NCI-H774 (cell line): ENCODE measurements around the gene ADGRG2.
"Not testable (repeated sequence)": the region's sequence is repeated elsewhere in the genome, so short reads cannot be mapped to it uniquely, and the experiment has no call there.

Experiments used
- DNase-seq: peaks from one replicate; lab custom pipeline; 2025; lab: John Stamatoyannopoulos, UW

ADGRG2 gene

GRCh38 chrX:19086102-19086772 is 36.0 kb downstream of the ADGRG2 start:
- DNase-seq = no peak

GRCh38 chrX:19085666-19086065 is 36.6 kb downstream of the ADGRG2 start:
- DNase-seq = no peak

- no peak for DNase-seq
These were observed 46.5 kb downstream of the ADGRG2 start for GRCh38 chrX:19075754-19076153.

GRCh38 chrX:19072372-19072771 is 49.9 kb downstream of the ADGRG2 start:
- DNase-seq = no peak

- no peak for DNase-seq
These were observed 51.7 kb downstream of the ADGRG2 start for GRCh38 chrX:19070555-19070994.

- not testable (repeated sequence) for DNase-seq
These were observed 55.3 kb downstream of the ADGRG2 start for GRCh38 chrX:19066987-19067386.

- DNase-seq = no peak
These were observed 56.7 kb downstream of the ADGRG2 start for GRCh38 chrX:19065535-19065934.

- DNase-seq = no peak
These were observed 58.1 kb downstream of the ADGRG2 start for GRCh38 chrX:19064175-19064574.

- no peak for DNase-seq
These were observed 59.2 kb downstream of the ADGRG2 start for GRCh38 chrX:19063030-19063429.

- DNase-seq = no peak
These were observed 63.2 kb downstream of the ADGRG2 start for GRCh38 chrX:19059067-19059466.

GRCh38 chrX:19057856-19058255 is 64.4 kb downstream of the ADGRG2 start:
- no peak for DNase-seq

- no peak for DNase-seq
These were observed 73.2 kb downstream of the ADGRG2 start for GRCh38 chrX:19049110-19049509.

GRCh38 chrX:19046343-19047215 is 75.7 kb downstream of the ADGRG2 start:
- DNase-seq = no peak

- no peak for DNase-seq
These were observed 81.9 kb downstream of the ADGRG2 start for GRCh38 chrX:19040373-19040772.

- DNase-seq = no peak
These were observed 88.2 kb downstream of the ADGRG2 start for GRCh38 chrX:19034025-19034424.

GRCh38 chrX:19030805-19031204 is 91.5 kb downstream of the ADGRG2 start:
- no peak for DNase-seq

GRCh38 chrX:19028560-19028959 is 93.7 kb downstream of the ADGRG2 start:
- no peak for DNase-seq

- no peak for DNase-seq
These were observed 97.9 kb downstream of the ADGRG2 start for GRCh38 chrX:19024366-19024765.

GRCh38 chrX:19019996-19020395 is 102.3 kb downstream of the ADGRG2 start:
- DNase-seq = no peak

- no peak for DNase-seq
These were observed 105.0 kb downstream of the ADGRG2 start for GRCh38 chrX:19017271-19017670.

- not testable (repeated sequence) for DNase-seq
These were observed 105.7 kb downstream of the ADGRG2 start for GRCh38 chrX:19016614-19017013.

GRCh38 chrX:19007868-19008267 is 114.4 kb downstream of the ADGRG2 start:
- no peak for DNase-seq

- DNase-seq = no peak
These were observed 115.3 kb downstream of the ADGRG2 start for GRCh38 chrX:19007011-19007410.
